Prostate gland (tissue), 2 donors: ENCODE measurements around the gene SLC24A3.

Experiments used
- POLR2A ChIP-seq: fragments of 450-650 bp; IDR thresholded peaks from one replicate; pipeline ENCODE4 v1.6.1; 2016; ENCODE audit warnings: antibody characterized with exemption, mild to moderate bottlenecking
- TF ChIP-seq, protein P1 (sequence below), 4 experiments: fragments of 200-600 bp in 2 of 4; fragments of 450-650 bp in 2 of 4; sonication (generic) in 2 of 4; IDR thresholded peaks; 1 replicate in 3 of 4; 2 replicates in 1 of 4; pipeline ENCODE4 v1.5.1; 2016 to 2019; ENCODE audit warnings: antibody characterized with exemption in 4 of 4, mild to moderate bottlenecking in 2 of 4, moderate library complexity in 2 of 4

DNA sequence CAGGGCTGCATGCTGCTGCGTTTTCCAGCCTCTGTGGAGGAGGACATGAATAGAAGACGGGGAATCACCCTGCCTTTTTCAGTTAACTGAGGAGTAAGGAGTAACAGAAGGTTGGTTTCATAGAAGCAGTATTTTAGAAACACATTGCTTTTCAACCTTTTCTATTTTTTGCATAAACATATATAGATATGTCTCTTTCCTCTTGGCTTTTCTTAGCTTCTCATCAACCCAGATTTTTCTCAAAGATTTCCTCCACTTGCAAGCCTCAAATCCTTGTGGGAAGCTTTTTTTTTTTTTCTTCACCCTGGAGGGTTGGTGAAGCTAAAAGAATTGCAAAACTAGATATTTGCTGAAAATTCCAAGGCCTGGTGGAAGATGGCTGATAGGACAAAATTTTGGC is 6.0 kb downstream of the SLC24A3 start:
- TF ChIP-seq, protein P1, sequence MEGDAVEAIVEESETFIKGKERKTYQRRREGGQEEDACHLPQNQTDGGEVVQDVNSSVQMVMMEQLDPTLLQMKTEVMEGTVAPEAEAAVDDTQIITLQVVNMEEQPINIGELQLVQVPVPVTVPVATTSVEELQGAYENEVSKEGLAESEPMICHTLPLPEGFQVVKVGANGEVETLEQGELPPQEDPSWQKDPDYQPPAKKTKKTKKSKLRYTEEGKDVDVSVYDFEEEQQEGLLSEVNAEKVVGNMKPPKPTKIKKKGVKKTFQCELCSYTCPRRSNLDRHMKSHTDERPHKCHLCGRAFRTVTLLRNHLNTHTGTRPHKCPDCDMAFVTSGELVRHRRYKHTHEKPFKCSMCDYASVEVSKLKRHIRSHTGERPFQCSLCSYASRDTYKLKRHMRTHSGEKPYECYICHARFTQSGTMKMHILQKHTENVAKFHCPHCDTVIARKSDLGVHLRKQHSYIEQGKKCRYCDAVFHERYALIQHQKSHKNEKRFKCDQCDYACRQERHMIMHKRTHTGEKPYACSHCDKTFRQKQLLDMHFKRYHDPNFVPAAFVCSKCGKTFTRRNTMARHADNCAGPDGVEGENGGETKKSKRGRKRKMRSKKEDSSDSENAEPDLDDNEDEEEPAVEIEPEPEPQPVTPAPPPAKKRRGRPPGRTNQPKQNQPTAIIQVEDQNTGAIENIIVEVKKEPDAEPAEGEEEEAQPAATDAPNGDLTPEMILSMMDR (IDR thresholded peaks at IDR 0.05) = no peak
- TF ChIP-seq POLR2A = no peak
